Thyroid gland (tissue), 4 donors: ENCODE data around the gene SHISA5. TPM values are rescaled to one million over a fixed set of nuclear protein-coding genes. Genes with fewer than 3 reads are reported as not detected.

Experiments used
- DNase-seq, 2 donors: peaks; one replicate each; pipeline ENCODE4 v3.0.0-alpha.2; 2019
- H3K27ac ChIP-seq, 3 donors: fragments of 200-600 bp; sonication (generic); 1 replicate in 2 of 3; 2 replicates in 1 of 3; pipeline ENCODE4 v1.5.1; 2016 to 2019; ENCODE audit warnings: mild to moderate bottlenecking in 1 of 3, moderate library complexity in 1 of 3
- H3K27me3 ChIP-seq: fragments of 200-600 bp; sonication (generic); one replicate; pipeline ENCODE4 v1.5.1; 2019
- H3K36me3 ChIP-seq, 2 donors: fragments of 200-600 bp; sonication (generic); one replicate each; pipeline ENCODE4 v1.5.1; 2016 to 2019
- H3K4me1 ChIP-seq, 2 donors: fragments of 200-600 bp; sonication (generic); one replicate each; pipeline ENCODE4 v1.5.1; 2017 to 2019
- H3K4me3 ChIP-seq, 3 donors: fragments of 200-600 bp; sonication (generic); replicated peaks in 1 of 3; 1 replicate in 2 of 3; 2 replicates in 1 of 3; pipeline ENCODE4 v1.5.1; 2016; ENCODE audit warnings: mild to moderate bottlenecking in 1 of 3
- H3K9me3 ChIP-seq: fragments of 200-600 bp; sonication (generic); one replicate; pipeline ENCODE4 v1.5.1; 2017
- POLR2A ChIP-seq, 2 donors: fragments of 450-650 bp; IDR thresholded peaks; one replicate each; pipeline ENCODE4 v1.6.1; 2017; ENCODE audit warnings: antibody characterized with exemption in 2 of 2, mild to moderate bottlenecking in 2 of 2, moderate library complexity in 1 of 2
- WGBS, 2 donors: methylation state at CpG; one replicate each; pipeline ENCODE4 v1.1.5; 2017; 5-methylcytosine and 5-hydroxymethylcytosine counted together
- intact Hi-C: fragments of 100-400 bp; cut with DNase I; formaldehyde crosslinking; loops from one replicate; pipeline ENCODE4 v1.15.1; 2023
- total RNA-seq, 4 donors: library from RNA; depleted of rRNA; stranded (reverse); fragments of >200 nt; gene quantifications; one replicate each; pipeline ENCODE4 v1.2.3, GENCODE V29; 2016
- TF ChIP-seq, protein P1 (sequence below), 6 experiments: fragments of 200-600 bp in 3 of 6; fragments of 450-650 bp in 3 of 6; sonication (generic) in 3 of 6; IDR thresholded peaks; one replicate each; pipeline ENCODE4 v1.5.1; 2016 to 2019; ENCODE audit warnings: antibody characterized with exemption in 6 of 6, mild to moderate bottlenecking in 2 of 6, inconsistent platforms in 1 of 6, moderate library complexity in 1 of 6

Gene SHISA5
- total RNA-seq, 4 donors from 2014 or later: 100.0 to 120 (median 109) TPM

DNA sequence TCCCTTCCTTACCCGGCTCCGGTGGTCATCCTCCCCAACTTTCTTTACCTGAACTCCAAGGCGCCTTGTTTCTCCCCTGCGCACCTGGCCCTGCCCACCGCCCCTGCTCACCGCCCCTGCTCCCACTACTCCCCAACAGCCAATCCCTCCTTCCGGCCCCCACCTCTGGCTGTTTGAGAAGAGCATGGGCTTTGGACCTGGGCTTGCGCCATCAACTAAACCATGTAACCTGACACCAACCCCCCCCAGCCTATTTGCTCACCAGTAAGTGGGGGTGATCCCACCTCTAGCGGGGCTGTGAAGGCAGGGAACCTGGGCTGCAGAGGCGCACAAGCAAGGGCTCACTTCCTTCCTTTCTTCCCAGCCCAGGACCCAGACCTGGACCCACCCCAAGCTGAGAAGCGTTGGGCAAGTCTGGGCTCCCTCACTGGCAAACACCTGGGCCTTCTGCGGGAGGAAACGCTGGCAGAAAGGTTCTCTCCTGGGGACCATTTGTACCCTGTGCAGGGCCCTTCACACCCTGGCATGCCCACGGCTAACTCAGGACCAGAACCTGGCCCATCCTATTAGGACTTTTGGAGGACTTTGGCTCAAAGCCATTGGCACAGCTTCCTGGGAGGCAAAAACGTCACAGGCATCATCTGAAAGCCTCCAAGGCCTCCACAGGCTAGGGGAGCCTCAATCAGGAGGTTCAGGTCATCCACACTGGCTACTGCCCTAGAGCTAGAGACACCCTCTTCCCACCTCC, 73.8 kb downstream of the SHISA5 start, which contains the start of gene PLXNB1:
TSS of gene PLXNB1 (minus strand) at position 127 of the 748 bp plus-strand sequence. CDS start 5,475 bp downstream, outside the sequence.
- Histone ChIP-seq H3K27ac (peak within 1 kb of the TSS; percentile 94 to 96 (median 95)), H3K27me3 (no peaks in the 10 kb centered on the region), H3K4me1 (peaks cover 68 to 84% of the 10 kb centered on the region in 2 donors), H3K4me3 (peak within 1 kb of the TSS; percentile 60 to 95 (median 68)), H3K36me3 (no peaks in the 10 kb centered on the region), H3K9me3 (no peaks in the 10 kb centered on the region)
- TF ChIP-seq, protein P1, sequence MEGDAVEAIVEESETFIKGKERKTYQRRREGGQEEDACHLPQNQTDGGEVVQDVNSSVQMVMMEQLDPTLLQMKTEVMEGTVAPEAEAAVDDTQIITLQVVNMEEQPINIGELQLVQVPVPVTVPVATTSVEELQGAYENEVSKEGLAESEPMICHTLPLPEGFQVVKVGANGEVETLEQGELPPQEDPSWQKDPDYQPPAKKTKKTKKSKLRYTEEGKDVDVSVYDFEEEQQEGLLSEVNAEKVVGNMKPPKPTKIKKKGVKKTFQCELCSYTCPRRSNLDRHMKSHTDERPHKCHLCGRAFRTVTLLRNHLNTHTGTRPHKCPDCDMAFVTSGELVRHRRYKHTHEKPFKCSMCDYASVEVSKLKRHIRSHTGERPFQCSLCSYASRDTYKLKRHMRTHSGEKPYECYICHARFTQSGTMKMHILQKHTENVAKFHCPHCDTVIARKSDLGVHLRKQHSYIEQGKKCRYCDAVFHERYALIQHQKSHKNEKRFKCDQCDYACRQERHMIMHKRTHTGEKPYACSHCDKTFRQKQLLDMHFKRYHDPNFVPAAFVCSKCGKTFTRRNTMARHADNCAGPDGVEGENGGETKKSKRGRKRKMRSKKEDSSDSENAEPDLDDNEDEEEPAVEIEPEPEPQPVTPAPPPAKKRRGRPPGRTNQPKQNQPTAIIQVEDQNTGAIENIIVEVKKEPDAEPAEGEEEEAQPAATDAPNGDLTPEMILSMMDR (IDR thresholded peaks at IDR 0.05): no peak
- TF ChIP-seq POLR2A (IDR thresholded peaks at IDR 0.05): peak; percentile 15 to 82
- 9 to 13% methylated on average over 15 of the region's 15 CpGs for WGBS, 2 donors
- DNase-seq: peak; percentile 94 to 96
- intact Hi-C loops: loop anchor here (10.0 kb wide), 1 partner anchor 155 kb away; no protein-coding TSS in a partner anchor

DNA sequence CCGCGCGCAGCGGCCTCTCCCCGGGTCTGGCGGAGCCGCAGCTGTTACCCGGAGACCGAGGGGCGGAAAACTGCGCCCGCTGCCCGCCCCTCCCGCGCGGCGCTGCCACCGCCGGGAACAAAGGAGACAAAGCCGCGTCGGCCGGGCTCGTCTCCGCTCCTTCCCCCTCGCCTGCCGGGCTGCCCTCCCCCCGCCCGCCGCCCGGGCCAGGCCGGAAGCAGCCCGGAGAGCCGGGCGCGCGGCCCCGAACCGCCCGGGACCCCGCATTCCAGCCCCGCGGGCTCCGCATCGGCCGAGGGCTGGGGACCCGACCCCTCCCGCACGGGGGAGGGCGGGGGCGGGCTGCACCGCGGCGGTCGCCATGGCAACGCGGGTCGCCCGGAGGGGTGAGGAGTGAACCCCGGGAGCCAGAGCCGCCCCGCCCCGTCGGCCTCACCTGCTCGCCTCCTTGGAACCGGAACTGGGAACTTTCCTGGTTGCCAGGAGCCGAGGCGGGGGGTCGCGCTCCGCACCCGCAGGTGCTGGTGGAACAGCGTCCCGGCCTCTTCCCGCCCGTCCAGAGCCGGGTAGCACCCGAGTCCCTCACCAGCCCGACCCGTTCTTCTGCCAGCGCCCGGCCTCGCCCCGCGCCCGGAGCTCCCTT, 74.5 kb downstream of the SHISA5 start:
- WGBS, 2 donors: 0 to 2% methylated on average over 10 to 20 of the region's 86 CpGs
- Histone ChIP-seq H3K27ac (peak overlapping the region; percentile 94 to 96 (median 95)), H3K4me1 (peaks cover 68 to 84% of the 10 kb centered on the region in 2 donors), H3K27me3 (no peaks in the 10 kb centered on the region), H3K9me3 (no peaks in the 10 kb centered on the region), H3K4me3 (peak overlapping the region; percentile 60 to 95 (median 68)), H3K36me3 (no peaks in the 10 kb centered on the region)
- peak in 1 of 2 donors; percentile 46 for TF ChIP-seq POLR2A (IDR thresholded peaks at IDR 0.05)
- TF ChIP-seq, protein P1 (IDR thresholded peaks at IDR 0.05): no peak
- intact Hi-C loops: no loop called here
- peak; percentile 80 to 85 for DNase-seq

DNA sequence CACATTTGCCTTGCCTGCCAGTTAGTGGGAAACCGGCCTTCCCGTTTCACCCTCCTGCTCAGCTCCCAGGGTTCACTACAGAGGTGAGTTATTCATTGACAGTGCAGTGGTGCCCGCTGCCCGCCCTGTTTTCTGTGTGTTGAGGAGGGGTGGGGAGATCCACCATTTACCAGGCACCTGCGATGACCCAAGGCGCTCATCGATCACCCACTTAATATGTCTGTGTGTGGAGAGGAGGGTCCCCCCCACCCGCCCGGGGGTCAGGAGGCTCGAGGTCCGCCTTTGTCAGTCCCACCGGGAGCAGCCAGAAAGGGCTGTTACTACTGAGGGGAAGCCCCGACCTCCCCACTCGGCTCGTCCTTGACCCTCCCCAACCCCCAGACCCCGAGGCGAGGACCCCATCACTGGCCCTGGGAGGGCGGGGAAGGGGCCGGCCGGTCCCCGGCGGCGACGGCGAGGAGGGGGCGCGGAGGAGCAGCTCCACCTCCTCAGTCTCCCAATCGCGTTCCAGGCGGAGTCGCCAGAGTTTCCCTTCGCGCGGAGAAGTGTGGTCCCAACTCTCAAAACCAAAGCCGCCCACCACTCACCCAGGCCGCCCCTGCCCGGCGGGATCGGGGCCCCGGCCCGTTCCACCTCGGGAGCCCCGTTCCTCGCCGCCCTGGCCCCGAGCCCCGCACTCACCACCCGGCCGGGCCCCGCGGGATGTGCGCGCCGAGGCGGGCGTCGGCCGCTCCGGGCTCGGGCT, 75.2 kb downstream of the SHISA5 start:
- 5 to 8% methylated on average over 12 to 25 of the region's 60 CpGs for WGBS, 2 donors
- Histone ChIP-seq H3K9me3 (no peaks in the 10 kb centered on the region), H3K4me1 (peaks cover 61 to 81% of the 10 kb centered on the region in 2 donors), H3K4me3 (peak overlapping the region; percentile 60 to 95 (median 68)), H3K36me3 (no peaks in the 10 kb centered on the region), H3K27ac (peak overlapping the region; percentile 94 to 96 (median 95)), H3K27me3 (no peaks in the 10 kb centered on the region)
- intact Hi-C loops: no loop called here
- TF ChIP-seq, protein P1 (IDR thresholded peaks at IDR 0.05): no peak
- peak; percentile 41 to 68 for TF ChIP-seq POLR2A (IDR thresholded peaks at IDR 0.05)
- peak; percentile 65 to 69 for DNase-seq

DNA sequence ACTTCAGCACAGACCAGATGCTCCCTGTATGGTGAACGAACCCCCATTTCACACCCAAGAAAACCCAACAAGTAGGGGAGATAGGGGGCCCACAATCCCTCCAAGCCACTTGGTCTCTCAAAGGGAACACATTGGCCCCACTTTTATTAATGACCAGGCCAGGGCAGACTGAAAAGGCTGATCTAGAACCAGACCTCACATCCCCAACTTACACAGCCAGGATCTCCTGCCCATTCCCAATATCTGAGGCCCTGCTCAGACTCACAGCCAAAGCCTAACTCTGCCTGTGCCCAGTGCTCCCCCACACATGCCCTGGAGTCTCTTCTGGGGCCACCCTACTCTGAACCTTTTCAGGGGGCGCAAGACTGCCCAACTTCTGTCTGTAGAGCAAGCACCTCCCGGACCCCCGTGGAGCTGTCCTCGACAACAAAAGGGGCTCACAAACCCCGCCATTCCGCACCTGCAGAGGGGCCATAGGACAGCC, 75.8 kb downstream of the SHISA5 start:
- intact Hi-C loops: no loop called here
- peaks cover 55 to 75% of the 10 kb centered on the region in 2 donors for H3K4me1 ChIP-seq
- no peaks in the 10 kb centered on the region for H3K27me3 ChIP-seq
- DNase-seq: no peak
- TF ChIP-seq POLR2A (IDR thresholded peaks at IDR 0.05): no peak
- TF ChIP-seq, protein P1 (IDR thresholded peaks at IDR 0.05): no peak
- no peaks in the 10 kb centered on the region for H3K9me3 ChIP-seq
- WGBS, 2 donors: 51 to 73% methylated on average over 4 to 6 of the region's 7 CpGs
- H3K4me3 ChIP-seq: peak overlapping the region in 1 of 3 donors; percentile 95
- H3K36me3 ChIP-seq: peaks cover 0 to 2% of the 10 kb centered on the region in 2 donors
- peak overlapping the region; percentile 94 to 96 (median 95) for H3K27ac ChIP-seq
